CD14-positive monocyte (primary cell): ENCODE results near the gene ZNF35. TPM values are rescaled to one million over a fixed set of nuclear protein-coding genes. Genes with fewer than 3 reads are reported as not detected.

Experiments
- DNase-seq, 3 donors: peaks; one replicate each; pipeline ENCODE4 v3.0.0-alpha.2; 2011 to 2022
- H2AFZ ChIP-seq: 2 replicates; pipeline ENCODE4 v1.6.0; 2012; ENCODE audit warnings: mild to moderate bottlenecking, low read depth, low read length, inconsistent platforms; ENCODE audit not compliant: insufficient read depth, poor library complexity, severe bottlenecking
- H3K27ac ChIP-seq, 2 donors: 1 replicate in 1 of 2; 2 replicates in 1 of 2; pipeline ENCODE4 v1.5.1; 2012 to 2013; ENCODE audit warnings: low read length in 2 of 2, control low read depth in 1 of 2, inconsistent platforms in 1 of 2, low read depth in 1 of 2, mild to moderate bottlenecking in 1 of 2
- H3K27me3 ChIP-seq, 2 donors: one replicate each; pipeline versions ENCODE4 v1.6.0 to v1.6.1; 2011 to 2013; ENCODE audit warnings: low read length in 2 of 2; ENCODE audit not compliant: control insufficient read depth in 2 of 2, insufficient read depth in 2 of 2
- H3K36me3 ChIP-seq, 2 donors: replicated peaks in 1 of 2; 1 replicate in 1 of 2; 2 replicates in 1 of 2; pipeline versions ENCODE4 v1.5.1 to v1.6.1; 2012 to 2013; ENCODE audit warnings: low read length in 2 of 2, control low read depth in 1 of 2, inconsistent platforms in 1 of 2, mild to moderate bottlenecking in 1 of 2; ENCODE audit not compliant: insufficient read depth in 2 of 2, control insufficient read depth in 1 of 2
- H3K4me1 ChIP-seq, 2 donors: 1 replicate in 1 of 2; 2 replicates in 1 of 2; pipeline versions ENCODE4 v1.5.1 to v1.6.1; 2012 to 2013; ENCODE audit warnings: low read length in 2 of 2, control low read depth in 1 of 2, inconsistent platforms in 1 of 2, mild to moderate bottlenecking in 1 of 2, moderate library complexity in 1 of 2; ENCODE audit not compliant: insufficient read depth in 2 of 2, control insufficient read depth in 1 of 2
- H3K4me2 ChIP-seq: replicated peaks from 2 replicates; pipeline ENCODE3; 2012; ENCODE audit warnings: low read length, moderate library complexity, mild to moderate bottlenecking; ENCODE audit not compliant: poor library complexity, severe bottlenecking; ENCODE audit errors: extremely low read depth
- H3K4me3 ChIP-seq, 3 experiments: fragments of 200-600 bp in 1 of 3; sonication (generic) in 1 of 3; replicated peaks in 1 of 3; 1 replicate in 2 of 3; 2 replicates in 1 of 3; pipeline ENCODE4 v1.5.1; 2011 to 2013; ENCODE audit warnings: low read length in 3 of 3, mild to moderate bottlenecking in 3 of 3, control low read depth in 2 of 3, low read depth in 2 of 3, inconsistent platforms in 1 of 3, moderate library complexity in 1 of 3
- H3K79me2 ChIP-seq: 2 replicates; pipeline ENCODE4 v1.6.0; 2012; ENCODE audit warnings: mild to moderate bottlenecking, control low read depth, inconsistent platforms, low read length, moderate library complexity; ENCODE audit not compliant: insufficient read depth
- H3K9ac ChIP-seq: 2 replicates; pipeline ENCODE4 v1.6.0; 2017; ENCODE audit warnings: low read length, mild to moderate bottlenecking; ENCODE audit not compliant: insufficient read depth, poor library complexity, severe bottlenecking
- H3K9me3 ChIP-seq, 2 donors: replicated peaks in 1 of 2; 1 replicate in 1 of 2; 2 replicates in 1 of 2; pipeline versions ENCODE4 v1.5.1 to v1.6.1; 2012 to 2013; ENCODE audit warnings: low read length in 2 of 2, control low read depth in 1 of 2; ENCODE audit not compliant: control insufficient read depth in 1 of 2, insufficient read depth in 1 of 2
- H4K20me1 ChIP-seq: 2 replicates; pipeline ENCODE4 v1.6.0; 2012; ENCODE audit warnings: mild to moderate bottlenecking, low read length, control low read depth, moderate library complexity; ENCODE audit not compliant: insufficient read depth
- H3K27ac Mint-ChIP-seq, 7 donors: one replicate each; pipeline ENCODE4 v1.8.0; 2020; ENCODE audit warnings: mild to moderate bottlenecking in 7 of 7, mixed read lengths in 7 of 7, moderate library complexity in 6 of 7, inconsistent platforms in 2 of 7
- H3K27me3 Mint-ChIP-seq, 3 donors: one replicate each; pipeline ENCODE4 v1.8.0; 2021 to 2022; ENCODE audit warnings: low read depth in 3 of 3, mild to moderate bottlenecking in 3 of 3, mixed read lengths in 3 of 3, moderate library complexity in 3 of 3, inconsistent platforms in 1 of 3
- H3K36me3 Mint-ChIP-seq, 2 donors: one replicate each; pipeline ENCODE4 v1.8.0; 2020; ENCODE audit warnings: mixed read lengths in 2 of 2, inconsistent platforms in 1 of 2, mild to moderate bottlenecking in 1 of 2
- H3K4me1 Mint-ChIP-seq: one replicate; pipeline ENCODE4 v1.8.0; 2020; ENCODE audit warnings: mild to moderate bottlenecking, mixed read lengths
- H3K4me3 Mint-ChIP-seq, 2 donors: one replicate each; pipeline ENCODE4 v1.8.0; 2020; ENCODE audit warnings: mild to moderate bottlenecking in 2 of 2, mixed read lengths in 2 of 2, moderate library complexity in 1 of 2
- H3K9me3 Mint-ChIP-seq, 7 donors: one replicate each; pipeline ENCODE4 v1.8.0; 2020 to 2022; ENCODE audit warnings: mixed read lengths in 7 of 7, mild to moderate bottlenecking in 6 of 7, moderate library complexity in 6 of 7, inconsistent platforms in 2 of 7
- WGBS: methylation state at CpG from one replicate; pipeline ENCODE4 v1.1.5; 2013; ENCODE audit warnings: missing lambda C conversion rate; ENCODE audit not compliant: insufficient coverage; 5-methylcytosine and 5-hydroxymethylcytosine counted together
- intact Hi-C, 2 donors: fragments of 100-400 bp; cut with micrococcal nuclease; formaldehyde crosslinking; loops; one replicate each; pipeline versions ENCODE4 v1.15.0 to v1.15.1; 2023
- polyA plus RNA-seq, 3 donors: library from polyadenylated mRNA; depleted of rRNA in 1 of 3; unstranded in 2 of 3; stranded (reverse) in 1 of 3; fragments of 300-500 nt in 2 of 3; fragments of >200 nt in 1 of 3; fragmentation: Illumina TruSeq in 2 of 3; gene quantifications; 1 replicate in 2 of 3; 2 replicates in 1 of 3; pipeline ENCODE4 v1.2.3, GENCODE V29; 2012 to 2021
- TF ChIP-seq, protein P1 (sequence below): fragments of 200-600 bp; IDR thresholded peaks from one replicate; pipeline ENCODE4 v1.8.0; 2022; ENCODE audit warnings: antibody characterized with exemption, mild to moderate bottlenecking

The ZNF35 gene
- polyA plus RNA-seq, 3 donors, result 1.2 to 2.5 (median 2.5) TPM

DNA sequence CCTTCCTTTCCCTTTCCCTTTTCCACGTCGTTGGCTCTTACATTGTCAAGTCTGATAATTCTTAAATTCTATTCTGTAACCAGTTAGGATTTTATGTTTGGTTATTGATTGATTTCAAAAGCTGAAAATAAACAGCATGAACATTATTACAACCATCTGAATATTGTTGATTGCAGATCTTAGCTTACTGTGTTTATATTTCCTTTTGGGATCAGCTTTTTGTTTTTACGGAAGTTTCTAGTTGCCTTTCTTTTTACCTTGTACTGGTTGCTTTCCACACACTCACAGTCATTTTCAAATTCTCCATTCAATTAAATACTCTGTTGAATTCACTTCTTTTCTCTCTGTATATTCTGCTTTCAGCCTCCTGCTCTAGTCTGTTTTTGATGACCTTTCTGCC is 16.6 kb downstream of the ZNF35 start:
- no peak overlapping the region for H3K4me3 ChIP-seq
- TF ChIP-seq, protein P1, sequence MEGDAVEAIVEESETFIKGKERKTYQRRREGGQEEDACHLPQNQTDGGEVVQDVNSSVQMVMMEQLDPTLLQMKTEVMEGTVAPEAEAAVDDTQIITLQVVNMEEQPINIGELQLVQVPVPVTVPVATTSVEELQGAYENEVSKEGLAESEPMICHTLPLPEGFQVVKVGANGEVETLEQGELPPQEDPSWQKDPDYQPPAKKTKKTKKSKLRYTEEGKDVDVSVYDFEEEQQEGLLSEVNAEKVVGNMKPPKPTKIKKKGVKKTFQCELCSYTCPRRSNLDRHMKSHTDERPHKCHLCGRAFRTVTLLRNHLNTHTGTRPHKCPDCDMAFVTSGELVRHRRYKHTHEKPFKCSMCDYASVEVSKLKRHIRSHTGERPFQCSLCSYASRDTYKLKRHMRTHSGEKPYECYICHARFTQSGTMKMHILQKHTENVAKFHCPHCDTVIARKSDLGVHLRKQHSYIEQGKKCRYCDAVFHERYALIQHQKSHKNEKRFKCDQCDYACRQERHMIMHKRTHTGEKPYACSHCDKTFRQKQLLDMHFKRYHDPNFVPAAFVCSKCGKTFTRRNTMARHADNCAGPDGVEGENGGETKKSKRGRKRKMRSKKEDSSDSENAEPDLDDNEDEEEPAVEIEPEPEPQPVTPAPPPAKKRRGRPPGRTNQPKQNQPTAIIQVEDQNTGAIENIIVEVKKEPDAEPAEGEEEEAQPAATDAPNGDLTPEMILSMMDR, result no peak
- peaks cover 0 to 2% (median 1%) of the 10 kb centered on the region in 3 donors for H3K27me3 Mint-ChIP-seq
- H3K27me3 ChIP-seq, result no peaks in the 10 kb centered on the region
- H3K9ac ChIP-seq, result no peak overlapping the region
- no peak overlapping the region for H3K27ac Mint-ChIP-seq
- H4K20me1 ChIP-seq, result no peaks in the 10 kb centered on the region
- H3K4me1 ChIP-seq, result no peaks in the 10 kb centered on the region
- peaks cover 4 to 13% of the 10 kb centered on the region in 2 donors for H3K36me3 ChIP-seq
- no peak for DNase-seq
- H3K4me1 Mint-ChIP-seq, result no peaks in the 10 kb centered on the region
- H2AFZ ChIP-seq, result no peak overlapping the region
- no peaks in the 10 kb centered on the region for H3K79me2 ChIP-seq
- H3K9me3 ChIP-seq, result peaks cover 18% of the 10 kb centered on the region in 2 donors
- peaks cover 20 to 42% (median 30%) of the 10 kb centered on the region in 7 donors for H3K9me3 Mint-ChIP-seq
- H3K36me3 Mint-ChIP-seq, result peaks cover 5 to 13% of the 10 kb centered on the region in 2 donors
- intact Hi-C loops, result no loop called here
- no peak overlapping the region for H3K4me3 Mint-ChIP-seq
- no CpG with 5 or more reads among the region's 3 CpGs for WGBS
- H3K27ac ChIP-seq, result no peak overlapping the region
- no peak overlapping the region for H3K4me2 ChIP-seq

DNA sequence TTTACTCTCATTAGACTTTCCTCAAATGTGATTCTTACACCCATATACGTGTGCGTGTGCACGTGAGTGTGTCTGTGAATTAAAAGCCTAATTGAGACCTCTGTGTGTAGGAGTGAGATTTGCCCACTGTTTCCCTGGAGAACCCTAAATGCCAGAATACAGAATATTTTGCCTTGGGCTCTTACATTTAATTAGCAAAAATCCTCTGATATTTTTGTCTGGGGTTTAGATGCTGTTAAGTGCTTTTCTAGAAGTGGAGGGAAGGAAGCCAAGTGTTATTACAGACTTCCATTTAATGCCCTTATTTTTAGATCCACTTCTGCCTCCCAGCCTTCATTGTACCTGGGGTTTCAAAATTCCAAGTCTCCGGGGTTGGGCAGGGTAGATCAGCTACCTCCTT is 17.8 kb downstream of the ZNF35 start:
- Histone ChIP-seq H3K4me1 (no peaks in the 10 kb centered on the region), H2AFZ (no peak overlapping the region), H3K79me2 (no peaks in the 10 kb centered on the region), H4K20me1 (no peaks in the 10 kb centered on the region), H3K4me3 (no peak overlapping the region), H3K27me3 (no peaks in the 10 kb centered on the region), H3K9ac (no peak overlapping the region), H3K4me2 (no peak overlapping the region), H3K9me3 (peaks cover 8 to 21% of the 10 kb centered on the region in 2 donors), H3K36me3 (peaks cover 0 to 1% of the 10 kb centered on the region in 2 donors), H3K27ac (no peak overlapping the region)
- peaks cover 0 to 4% of the 10 kb centered on the region in 2 donors for H3K36me3 Mint-ChIP-seq
- H3K4me1 Mint-ChIP-seq, result no peaks in the 10 kb centered on the region
- TF ChIP-seq, protein P1, result no peak
- no peak overlapping the region for H3K27ac Mint-ChIP-seq
- H3K27me3 Mint-ChIP-seq, result peaks cover 0 to 2% (median 1%) of the 10 kb centered on the region in 3 donors
- H3K9me3 Mint-ChIP-seq, result peaks cover 15 to 40% (median 33%) of the 10 kb centered on the region in 7 donors
- intact Hi-C loops, result no loop called here
- WGBS, result 80% methylated on average over 1 of the region's 4 CpGs
- no peak overlapping the region for H3K4me3 Mint-ChIP-seq
- no peak for DNase-seq
